Measurements from ENCODE around the gene ST13. TPM values are rescaled to one million over a fixed set of nuclear protein-coding genes. Genes with fewer than 3 reads are reported as not detected.
"Not testable (repeated sequence)": the region's sequence is repeated elsewhere in the genome, so short reads cannot be mapped to it uniquely, and the experiment has no call there.

Gene ST13
- total RNA-seq, 1 donor from 2014 or later, result 302 TPM

DNA sequence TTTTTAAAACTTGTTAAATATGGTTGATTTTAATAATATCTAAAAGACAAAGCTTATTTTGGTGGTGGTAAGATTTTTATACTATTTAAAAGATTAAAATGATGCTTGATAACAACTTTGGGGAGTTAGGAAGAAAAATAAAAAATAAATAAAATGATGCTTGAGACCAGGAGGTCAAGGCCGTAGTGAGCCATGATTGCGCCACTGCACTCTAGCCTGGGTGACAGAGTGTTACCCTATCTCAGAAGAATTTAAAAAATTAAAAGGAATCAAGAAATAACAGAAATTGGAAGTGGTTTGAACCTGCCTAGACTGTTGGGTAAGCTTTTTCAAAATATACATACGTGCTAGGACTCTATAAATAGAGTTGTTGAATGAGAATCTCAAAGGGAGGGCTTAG, 17.6 kb upstream of the ST13 start:
- Mint-ChIP-seq H3K4me3 (ENCODE audit: unreplicated experiment) (no peak overlapping the region), H3K9me3 (ENCODE audit: unreplicated experiment) (no peaks in the 10 kb centered on the region), H3K36me3 (ENCODE audit: low read depth, unreplicated experiment) (peaks cover 4% of the 10 kb centered on the region), H3K27me3 (ENCODE audit: unreplicated experiment) (no peaks in the 10 kb centered on the region), H3K4me1 (ENCODE audit: unreplicated experiment) (no peaks in the 10 kb centered on the region), H3K27ac (ENCODE audit: unreplicated experiment) (no peak overlapping the region)
- TF ChIP-seq CTCF (IDR thresholded peaks at IDR 0.05; ENCODE audit: unreplicated experiment), result no peak
- DNase-seq (ENCODE audit: low spot score), result no peak

- H3K27me3 Mint-ChIP-seq (ENCODE audit: unreplicated experiment); H3K27ac Mint-ChIP-seq (ENCODE audit: unreplicated experiment); H3K9me3 Mint-ChIP-seq (ENCODE audit: unreplicated experiment): not testable (repeated sequence)
Observed at GRCh38 chr22:40868379-40868778, 11.9 kb upstream of the ST13 start.

DNA sequence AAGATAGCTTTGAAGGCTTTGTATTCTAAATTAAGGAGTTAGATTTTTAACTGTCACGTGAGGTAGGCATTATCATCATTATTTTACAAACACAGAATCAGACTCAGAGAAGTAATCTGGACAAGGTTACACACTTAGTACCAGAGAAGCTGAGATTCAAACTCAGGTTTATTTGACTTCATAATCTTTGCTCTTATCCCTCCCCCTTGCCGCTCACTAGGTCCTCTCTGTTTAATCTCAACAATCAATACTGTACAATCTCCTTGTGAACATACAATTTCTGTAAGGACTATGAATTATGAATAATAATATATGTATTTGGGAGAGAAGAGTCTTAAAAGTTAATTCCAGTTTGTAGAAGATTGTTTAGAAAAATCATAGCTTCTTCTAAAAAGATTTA, 10.7 kb upstream of the ST13 start:
- no peaks in the 10 kb centered on the region for H3K4me1 Mint-ChIP-seq (ENCODE audit: unreplicated experiment)
- no peak overlapping the region for H3K27ac Mint-ChIP-seq (ENCODE audit: unreplicated experiment)
- H3K27me3 Mint-ChIP-seq (ENCODE audit: unreplicated experiment), result no peaks in the 10 kb centered on the region
- TF ChIP-seq CTCF (IDR thresholded peaks at IDR 0.05; ENCODE audit: unreplicated experiment), result no peak
- no peak for DNase-seq (ENCODE audit: low spot score)
- peaks cover 4% of the 10 kb centered on the region for H3K36me3 Mint-ChIP-seq (ENCODE audit: low read depth, unreplicated experiment)
- H3K9me3 Mint-ChIP-seq (ENCODE audit: unreplicated experiment), result no peaks in the 10 kb centered on the region
- no peak overlapping the region for H3K4me3 Mint-ChIP-seq (ENCODE audit: unreplicated experiment)

More at GRCh38 chr22:40868379-40868778, 11.9 kb upstream of the ST13 start:
- H3K4me1 Mint-ChIP-seq (ENCODE audit: unreplicated experiment); DNase-seq (ENCODE audit: low spot score); H3K36me3 Mint-ChIP-seq (ENCODE audit: low read depth, unreplicated experiment); H3K4me3 Mint-ChIP-seq (ENCODE audit: unreplicated experiment): not testable (repeated sequence)

- TF ChIP-seq CTCF (IDR thresholded peaks at IDR 0.05; ENCODE audit: unreplicated experiment), result no peak
- DNase-seq (ENCODE audit: low spot score), result no peak
- Mint-ChIP-seq H3K27ac (ENCODE audit: unreplicated experiment) (peak overlapping the region; percentile 6), H3K9me3 (ENCODE audit: unreplicated experiment) (no peaks in the 10 kb centered on the region), H3K36me3 (ENCODE audit: low read depth, unreplicated experiment) (peaks cover 2% of the 10 kb centered on the region), H3K4me3 (ENCODE audit: unreplicated experiment) (no peak overlapping the region), H3K4me1 (ENCODE audit: unreplicated experiment) (peaks cover 6% of the 10 kb centered on the region), H3K27me3 (ENCODE audit: unreplicated experiment) (peaks cover 4% of the 10 kb centered on the region)
Observed at GRCh38 chr22:40862537-40862936, 6.1 kb upstream of the ST13 start.

DNA sequence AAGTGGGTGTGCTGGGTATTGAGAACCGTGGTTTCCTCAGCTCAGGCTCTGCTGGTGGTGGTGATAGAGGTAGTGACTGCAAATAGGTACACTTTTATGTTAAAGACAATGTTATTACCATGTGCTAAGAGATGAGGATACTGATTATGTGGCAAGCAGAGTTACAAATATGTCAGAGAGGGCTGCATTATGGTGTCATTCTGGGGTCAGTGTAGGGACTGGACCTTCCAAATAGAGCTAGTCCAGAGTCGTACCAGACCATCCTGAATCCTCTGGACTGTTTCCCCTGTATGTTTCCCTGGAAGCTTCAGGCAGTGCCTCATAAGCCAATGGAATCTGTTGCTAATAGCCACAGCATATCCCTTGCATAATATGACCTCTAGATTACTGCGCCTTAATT, 5.6 kb upstream of the ST13 start, which contains the start of gene DNAJB7:
Gene DNAJB7, minus strand, starts transcription at position 101 of the 400 bp plus-strand sequence. CDS start 119 bp downstream, outside the sequence.
- peaks cover 4% of the 10 kb centered on the region for H3K27me3 Mint-ChIP-seq (ENCODE audit: unreplicated experiment)
- H3K4me3 Mint-ChIP-seq (ENCODE audit: unreplicated experiment), result no peak within 1 kb of the TSS
- H3K36me3 Mint-ChIP-seq (ENCODE audit: low read depth, unreplicated experiment), result peaks cover 7% of the 10 kb centered on the region
- no peak for DNase-seq (ENCODE audit: low spot score)
- peak within 1 kb of the TSS; percentile 6 for H3K27ac Mint-ChIP-seq (ENCODE audit: unreplicated experiment)
- H3K9me3 Mint-ChIP-seq (ENCODE audit: unreplicated experiment), result no peaks in the 10 kb centered on the region
- peaks cover 11% of the 10 kb centered on the region for H3K4me1 Mint-ChIP-seq (ENCODE audit: unreplicated experiment)
- no peak for TF ChIP-seq CTCF (IDR thresholded peaks at IDR 0.05; ENCODE audit: unreplicated experiment)

All from endothelial cell (in vitro differentiated cells).